ENCODE results near the gene SAMD14.

Gene SAMD14

DNA sequence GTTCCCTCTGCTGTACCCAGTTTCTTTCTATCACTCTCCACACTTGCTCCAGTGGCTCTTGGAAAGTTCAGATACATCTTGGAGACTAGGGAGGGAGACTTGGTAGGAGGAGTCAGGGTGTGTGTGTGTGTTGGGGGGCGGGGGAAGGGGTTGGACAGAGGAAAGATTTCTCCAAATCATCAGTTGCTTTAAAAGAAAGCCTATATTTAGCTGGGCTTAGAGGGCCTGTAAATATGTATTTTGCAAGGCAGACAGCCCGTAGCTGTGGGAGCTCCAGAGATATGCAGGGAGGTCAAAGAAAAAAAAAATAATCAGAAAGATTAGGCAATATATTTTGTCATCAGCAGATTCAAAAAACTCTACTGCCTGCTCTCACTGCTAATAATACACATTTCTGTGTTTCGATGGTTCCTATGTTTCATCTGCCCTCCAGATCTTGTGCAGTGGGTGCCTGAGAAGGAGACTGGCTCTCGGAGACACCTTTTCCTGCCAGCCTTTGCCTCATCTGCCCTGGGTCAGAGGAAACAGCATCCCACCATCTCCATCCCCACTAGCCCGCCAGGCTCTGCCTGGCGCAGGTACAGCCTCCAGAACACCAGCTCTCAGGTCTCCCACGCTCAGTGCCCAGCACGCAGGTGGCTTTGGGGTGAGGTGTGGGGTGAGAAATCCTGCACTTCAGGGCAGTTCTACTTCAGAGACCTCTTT lies 25.3 kb upstream of the SAMD14 start:
- H3K27me3 Mint-ChIP-seq = no peaks in the 10 kb centered on the region
- no peaks in the 10 kb centered on the region for H3K36me3 Mint-ChIP-seq
- H3K9me3 Mint-ChIP-seq (ENCODE audit: low read depth) = no peaks in the 10 kb centered on the region
- H3K27ac Mint-ChIP-seq = no peak overlapping the region
- H3K4me3 Mint-ChIP-seq = no peak overlapping the region
- H3K4me1 Mint-ChIP-seq (ENCODE audit: low read depth) = peaks cover 42% of the 10 kb centered on the region

DNA sequence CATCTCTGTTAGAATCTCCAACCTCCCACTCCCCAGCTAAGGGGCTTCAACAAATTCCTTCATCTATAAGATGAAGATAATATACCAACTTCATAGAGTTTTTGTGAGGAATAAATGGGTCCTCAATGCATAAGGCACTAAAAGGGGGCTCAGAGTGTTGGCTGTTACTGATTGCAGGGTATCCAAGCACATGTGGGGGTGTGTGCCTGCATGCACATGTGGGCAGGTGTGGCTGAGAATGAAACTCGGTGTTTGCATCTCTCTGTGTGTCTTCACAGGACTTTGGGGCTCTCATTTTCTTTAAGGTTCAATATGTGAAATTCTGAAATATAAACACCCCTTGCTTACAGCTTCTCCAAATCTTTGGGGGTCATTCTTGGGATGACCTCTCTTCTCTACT lies 24.6 kb upstream of the SAMD14 start:
- H3K4me3 Mint-ChIP-seq = no peak overlapping the region
- H3K9me3 Mint-ChIP-seq (ENCODE audit: low read depth) = no peaks in the 10 kb centered on the region
- H3K36me3 Mint-ChIP-seq = no peaks in the 10 kb centered on the region
- peak overlapping the region; percentile 46 for H3K27ac Mint-ChIP-seq
- peaks cover 42% of the 10 kb centered on the region for H3K4me1 Mint-ChIP-seq (ENCODE audit: low read depth)
- H3K27me3 Mint-ChIP-seq = no peaks in the 10 kb centered on the region

DNA sequence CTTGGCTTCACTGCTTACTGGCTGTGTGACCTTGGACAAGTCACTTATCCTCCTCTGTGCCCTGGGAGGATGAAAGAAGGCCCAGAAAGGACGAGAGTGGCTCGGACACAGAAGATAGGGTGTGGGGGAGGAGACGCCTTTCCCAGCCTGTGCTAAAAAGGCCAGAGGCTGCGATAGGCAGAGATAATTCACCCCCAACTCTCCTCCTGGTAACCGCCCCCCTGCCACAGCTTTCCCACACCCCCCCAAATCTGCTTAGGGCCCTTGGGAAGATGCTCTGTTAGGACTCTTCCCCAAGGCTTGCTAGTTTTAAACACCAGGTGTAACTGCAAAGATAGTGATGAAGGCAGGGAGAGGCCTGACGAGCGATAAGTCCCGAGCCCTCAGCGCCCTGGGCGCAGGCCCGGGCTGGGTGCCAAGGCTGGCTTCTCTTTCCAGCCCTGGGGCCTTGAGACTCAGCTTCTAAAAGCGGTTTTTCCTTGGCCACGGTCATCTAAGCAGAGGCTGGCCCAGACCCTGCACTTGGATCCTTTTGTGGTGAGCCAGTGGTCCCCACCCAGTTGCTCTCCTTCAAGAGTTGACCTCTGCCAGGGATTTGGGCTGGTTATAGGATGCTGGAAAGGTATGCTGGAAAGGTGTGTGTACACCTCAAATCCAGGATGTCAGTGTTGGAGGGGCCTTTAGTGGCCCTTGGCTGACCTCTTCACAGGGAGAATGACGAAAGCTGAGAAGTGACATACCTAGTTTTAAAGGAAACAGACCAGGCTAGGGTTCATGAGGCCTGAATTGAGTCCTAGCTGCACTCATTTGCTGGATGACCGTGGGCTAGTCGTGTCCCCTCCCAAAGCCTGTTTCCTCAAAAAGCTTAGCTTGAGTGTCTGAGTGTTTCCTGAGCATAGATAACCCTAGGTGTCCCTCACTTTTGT lies 24.0 kb upstream of the SAMD14 start:
- H3K27me3 Mint-ChIP-seq = no peaks in the 10 kb centered on the region
- H3K36me3 Mint-ChIP-seq = no peaks in the 10 kb centered on the region
- H3K4me1 Mint-ChIP-seq (ENCODE audit: low read depth) = peaks cover 42% of the 10 kb centered on the region
- H3K4me3 Mint-ChIP-seq = no peak overlapping the region
- no peaks in the 10 kb centered on the region for H3K9me3 Mint-ChIP-seq (ENCODE audit: low read depth)
- peak overlapping the region; percentile 46 for H3K27ac Mint-ChIP-seq

DNA sequence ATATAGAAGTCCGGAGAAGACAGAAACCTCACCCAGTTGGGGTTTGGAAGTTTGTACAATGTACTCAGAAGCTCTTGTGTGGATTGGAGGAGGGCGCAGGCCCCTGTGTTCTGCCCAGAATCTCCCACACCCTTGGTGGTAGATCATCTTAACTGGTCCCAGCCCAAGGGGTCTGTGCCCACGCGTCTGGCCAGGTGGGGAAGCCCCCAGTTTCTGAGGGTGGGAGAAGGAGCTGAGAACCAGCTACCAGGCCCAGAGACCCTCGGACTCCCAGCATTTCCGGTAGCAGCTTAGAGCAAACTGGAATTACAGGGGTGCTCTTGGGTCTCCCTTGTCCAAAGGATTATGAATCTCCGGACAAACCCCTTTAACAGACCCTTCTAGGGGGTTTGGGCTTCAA lies 22.8 kb upstream of the SAMD14 start:
- Mint-ChIP-seq H3K4me1 (ENCODE audit: low read depth) (peaks cover 38% of the 10 kb centered on the region), H3K36me3 (no peaks in the 10 kb centered on the region), H3K4me3 (no peak overlapping the region), H3K27me3 (no peaks in the 10 kb centered on the region), H3K27ac (no peak overlapping the region), H3K9me3 (ENCODE audit: low read depth) (no peaks in the 10 kb centered on the region)

DNA sequence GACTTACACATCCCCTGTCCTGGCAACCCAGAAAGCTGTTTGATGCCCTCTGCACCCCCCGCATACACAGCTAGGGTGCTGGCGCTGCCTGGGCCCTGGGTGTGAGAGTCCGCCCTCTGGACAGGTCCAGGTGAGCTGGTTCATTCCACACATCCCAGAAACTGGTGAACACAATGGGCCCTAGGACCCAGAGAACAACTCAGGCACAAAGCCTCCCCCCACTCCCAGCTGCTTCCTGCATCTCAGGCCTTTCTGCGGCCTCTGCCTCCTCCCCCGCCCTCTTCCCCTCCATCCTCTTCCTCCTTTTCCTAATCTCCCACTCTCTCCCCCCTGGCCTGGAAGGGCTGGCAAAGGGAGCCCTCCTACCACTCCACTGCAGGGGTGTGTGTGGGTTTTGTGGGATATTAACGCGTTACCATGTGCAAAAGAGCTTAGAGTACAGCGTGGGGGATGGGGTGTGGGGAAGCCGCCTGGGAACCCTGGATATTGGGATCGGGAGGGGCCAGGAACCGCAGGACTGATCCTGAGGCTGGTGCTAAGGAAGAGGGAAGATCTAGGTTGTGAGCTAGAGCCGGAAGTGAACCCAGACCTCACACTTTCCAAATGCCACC lies 22.1 kb upstream of the SAMD14 start:
- H3K27me3 Mint-ChIP-seq = no peaks in the 10 kb centered on the region
- H3K4me3 Mint-ChIP-seq = peak overlapping the region; percentile 86
- H3K9me3 Mint-ChIP-seq (ENCODE audit: low read depth) = no peaks in the 10 kb centered on the region
- H3K36me3 Mint-ChIP-seq = no peaks in the 10 kb centered on the region
- H3K4me1 Mint-ChIP-seq (ENCODE audit: low read depth) = peaks cover 40% of the 10 kb centered on the region
- H3K27ac Mint-ChIP-seq = peak overlapping the region; percentile 83

DNA sequence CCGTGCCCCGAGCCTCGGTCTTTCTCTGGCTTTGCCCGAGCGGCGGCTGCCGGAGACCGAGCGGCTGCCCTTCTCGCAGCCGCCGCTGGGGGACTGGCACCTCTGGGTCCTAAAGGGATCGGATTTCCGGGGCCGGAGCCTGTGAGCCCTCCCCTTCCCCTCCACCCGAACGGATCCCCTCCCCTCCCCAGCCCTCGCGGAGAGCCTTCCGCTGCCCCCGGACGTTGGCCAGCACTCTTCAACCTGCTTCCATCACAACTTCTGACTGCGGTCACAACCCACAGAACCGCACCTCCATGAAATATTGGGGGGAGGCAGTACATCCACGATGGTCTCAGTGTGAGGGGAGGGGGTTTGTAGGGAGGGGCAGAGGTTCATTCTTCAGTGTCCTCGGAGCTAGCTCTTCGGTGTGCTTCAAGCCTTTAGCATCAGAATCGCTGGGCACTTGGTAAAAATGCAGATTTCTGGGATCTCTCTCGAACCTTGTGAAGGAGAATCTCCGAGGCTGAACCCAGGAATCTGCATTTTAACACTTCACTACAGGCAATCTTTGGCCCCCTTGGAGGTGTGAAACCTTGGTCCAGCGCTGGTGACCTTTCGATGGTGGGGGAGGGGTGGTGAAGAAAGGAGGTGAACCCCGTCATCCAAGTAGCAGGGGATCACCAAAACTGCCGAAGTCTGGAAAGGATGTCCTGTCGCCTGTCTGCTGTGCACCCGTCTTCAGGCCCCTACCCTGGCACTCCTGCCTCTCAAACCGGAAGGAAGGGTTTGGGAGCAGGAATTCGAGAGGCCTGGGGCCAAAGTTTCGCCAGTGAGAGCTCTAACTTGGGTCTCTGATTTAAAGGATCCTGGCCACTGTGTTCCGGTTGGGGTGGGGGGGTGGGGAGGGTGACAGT lies 21.3 kb upstream of the SAMD14 start:
- H3K27me3 Mint-ChIP-seq = no peaks in the 10 kb centered on the region
- no peaks in the 10 kb centered on the region for H3K9me3 Mint-ChIP-seq (ENCODE audit: low read depth)
- H3K4me3 Mint-ChIP-seq = peak overlapping the region; percentile 86
- no peaks in the 10 kb centered on the region for H3K36me3 Mint-ChIP-seq
- peak overlapping the region; percentile 79 for H3K27ac Mint-ChIP-seq
- H3K4me1 Mint-ChIP-seq (ENCODE audit: low read depth) = peaks cover 46% of the 10 kb centered on the region

DNA sequence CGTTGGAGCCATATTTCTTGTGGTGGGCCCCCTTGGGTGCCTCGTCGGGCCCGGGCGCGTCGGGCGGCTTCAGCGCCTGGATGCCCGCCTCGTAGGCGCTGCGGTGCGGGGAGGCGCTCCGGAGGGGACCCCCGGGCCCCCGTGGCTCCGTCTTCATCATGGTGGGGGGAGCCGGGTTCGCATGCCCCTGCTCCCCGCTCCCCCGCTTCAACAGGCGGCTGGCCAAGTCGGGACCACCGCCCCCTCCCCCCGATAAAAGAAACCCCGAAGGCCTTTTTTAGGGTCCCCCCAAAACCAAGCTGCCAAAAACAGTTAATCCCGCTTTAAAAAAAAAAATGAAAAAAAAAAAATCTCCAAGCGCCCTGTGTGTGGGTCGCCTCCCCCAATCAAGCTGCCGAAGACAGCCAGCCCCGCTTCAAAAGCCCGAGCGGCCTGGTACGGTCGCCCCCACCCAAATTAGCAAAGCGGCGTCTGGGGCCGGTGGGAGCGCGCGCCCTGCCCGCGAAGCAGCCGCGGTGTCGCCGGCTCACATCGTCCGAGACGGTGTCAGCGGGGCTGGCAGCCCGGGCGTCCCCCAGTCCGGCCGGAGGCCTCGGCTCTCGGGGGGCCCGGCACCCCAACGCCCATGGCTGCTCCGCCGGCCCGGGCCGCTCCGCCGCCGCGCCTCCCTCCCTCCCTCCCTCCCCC lies 20.5 kb upstream of the SAMD14 start, which contains the start of gene PPP1R9B:
Gene PPP1R9B (minus strand): TSS at position 324 of the 687 bp plus-strand sequence. CDS start 164 bp downstream, at position 160.
- H3K27ac Mint-ChIP-seq = peak within 1 kb of the TSS; percentile 79
- H3K4me3 Mint-ChIP-seq = peak within 1 kb of the TSS; percentile 87
- H3K4me1 Mint-ChIP-seq (ENCODE audit: low read depth) = peaks cover 51% of the 10 kb centered on the region
- H3K9me3 Mint-ChIP-seq (ENCODE audit: low read depth) = no peaks in the 10 kb centered on the region
- no peaks in the 10 kb centered on the region for H3K36me3 Mint-ChIP-seq
- no peaks in the 10 kb centered on the region for H3K27me3 Mint-ChIP-seq

DNA sequence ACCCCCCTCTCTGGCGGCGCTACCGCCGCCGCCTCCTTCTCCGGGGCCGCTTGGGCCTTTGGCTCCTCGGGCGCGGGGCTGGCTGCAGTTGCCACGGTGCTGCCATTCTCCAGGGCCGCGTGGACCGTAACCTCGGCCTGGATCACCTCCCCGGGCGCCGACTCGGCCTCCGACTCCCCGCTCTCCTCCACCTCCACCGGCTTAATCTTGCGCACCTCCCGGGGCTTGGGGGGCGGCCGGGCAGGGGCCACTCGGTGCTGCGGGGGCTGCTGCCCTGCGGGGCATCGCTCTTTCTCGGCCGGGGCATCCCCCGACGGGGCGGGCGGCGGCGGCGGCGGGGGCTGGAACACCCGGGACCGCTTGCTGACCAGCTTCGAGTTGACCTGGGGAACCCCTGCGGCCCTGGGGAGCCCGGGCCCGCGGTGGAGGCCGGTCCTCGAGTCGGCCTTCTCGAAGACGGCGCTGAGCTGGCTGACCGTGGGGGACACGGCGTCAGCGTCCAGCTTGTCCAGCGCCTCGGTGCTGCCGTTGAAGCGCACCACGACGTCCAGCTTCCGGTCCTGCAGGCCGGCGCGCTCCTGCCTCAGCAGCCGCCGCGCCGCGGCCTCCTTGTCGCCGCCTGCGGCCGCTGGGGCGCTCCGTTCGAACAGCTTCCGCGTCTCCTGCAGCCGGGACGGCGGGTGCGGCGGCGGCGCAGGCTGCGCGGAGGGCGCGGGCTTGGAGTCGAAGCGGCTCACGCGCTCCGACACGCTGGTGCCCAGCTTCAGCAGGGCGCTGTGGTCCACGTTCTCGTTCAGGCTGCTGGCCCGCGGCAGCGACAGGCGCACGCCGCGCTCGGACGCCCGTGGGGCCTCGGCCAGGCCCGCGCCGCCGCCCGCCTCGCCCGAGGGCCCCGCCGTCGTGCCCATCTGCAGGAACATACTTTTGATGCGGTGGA lies 19.7 kb upstream of the SAMD14 start:
- Mint-ChIP-seq H3K4me1 (ENCODE audit: low read depth) (peaks cover 54% of the 10 kb centered on the region), H3K27me3 (no peaks in the 10 kb centered on the region), H3K9me3 (ENCODE audit: low read depth) (no peaks in the 10 kb centered on the region), H3K36me3 (no peaks in the 10 kb centered on the region), H3K4me3 (peak overlapping the region; percentile 87), H3K27ac (peak overlapping the region; percentile 83)

DNA sequence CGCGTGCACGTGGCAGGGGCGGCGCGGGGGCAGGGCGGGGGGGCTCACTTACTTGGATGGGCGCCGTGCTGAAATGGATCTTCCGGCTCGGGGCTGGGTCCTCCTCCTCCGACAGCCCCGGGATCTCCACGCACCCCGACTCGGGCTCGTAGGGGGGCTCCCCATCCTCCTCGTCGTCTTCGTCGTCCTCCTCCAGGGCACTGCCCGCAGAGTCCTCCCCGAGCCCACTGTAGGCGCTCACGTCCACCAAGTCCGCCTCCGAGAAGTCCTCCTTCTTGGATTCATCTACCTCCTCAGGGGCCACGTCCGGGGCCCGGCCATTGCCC lies 19.1 kb upstream of the SAMD14 start:
- no peaks in the 10 kb centered on the region for H3K9me3 Mint-ChIP-seq (ENCODE audit: low read depth)
- peak overlapping the region; percentile 83 for H3K27ac Mint-ChIP-seq
- H3K4me1 Mint-ChIP-seq (ENCODE audit: low read depth) = peaks cover 54% of the 10 kb centered on the region
- H3K36me3 Mint-ChIP-seq = no peaks in the 10 kb centered on the region
- peak overlapping the region; percentile 87 for H3K4me3 Mint-ChIP-seq
- no peaks in the 10 kb centered on the region for H3K27me3 Mint-ChIP-seq

DNA sequence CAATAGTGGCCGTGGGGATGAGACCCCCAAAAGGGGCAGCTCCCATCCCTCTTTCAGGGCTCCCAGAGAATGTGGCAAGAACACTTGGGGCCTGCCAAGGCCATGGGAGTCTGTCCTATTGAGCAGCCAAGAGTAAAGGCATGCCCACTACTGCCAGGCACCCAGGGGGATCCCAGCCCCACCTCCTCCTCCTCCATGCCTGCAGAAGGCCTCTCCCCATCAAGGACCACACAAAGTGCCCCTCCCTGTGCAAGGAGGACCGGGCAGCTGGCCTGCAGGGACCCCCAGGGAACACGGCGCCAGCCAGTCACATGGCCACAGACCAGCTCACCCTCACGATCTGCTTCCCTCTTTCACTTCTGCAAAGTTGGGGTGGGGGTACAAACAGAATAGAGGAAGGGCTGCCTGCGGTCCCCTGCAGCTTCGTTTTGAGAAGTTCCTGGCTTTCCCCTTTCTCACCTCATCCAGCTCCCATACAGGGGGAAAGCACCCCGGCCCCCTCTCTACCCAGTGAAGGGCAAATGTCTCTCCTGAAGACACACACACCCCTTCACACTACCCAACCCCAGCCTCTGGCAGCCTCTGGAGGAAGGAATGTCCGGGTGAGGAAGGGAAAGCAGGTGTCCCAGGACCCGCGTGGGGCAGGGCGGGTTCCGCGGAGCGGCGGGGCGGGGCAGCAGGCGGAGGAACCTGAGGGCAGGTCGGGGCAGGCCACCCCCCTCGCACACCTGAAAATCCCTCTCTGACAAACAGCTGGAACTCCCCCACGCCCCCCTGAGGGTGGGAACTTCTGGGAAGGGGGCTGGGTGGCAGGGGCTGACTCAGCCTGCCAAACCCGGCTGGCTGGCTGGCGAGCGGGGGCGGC lies 18.5 kb upstream of the SAMD14 start:
- H3K9me3 Mint-ChIP-seq (ENCODE audit: low read depth) = no peaks in the 10 kb centered on the region
- peaks cover 58% of the 10 kb centered on the region for H3K4me1 Mint-ChIP-seq (ENCODE audit: low read depth)
- H3K27me3 Mint-ChIP-seq = no peaks in the 10 kb centered on the region
- H3K27ac Mint-ChIP-seq = peak overlapping the region; percentile 90
- no peaks in the 10 kb centered on the region for H3K36me3 Mint-ChIP-seq
- H3K4me3 Mint-ChIP-seq = peak overlapping the region; percentile 95

DNA sequence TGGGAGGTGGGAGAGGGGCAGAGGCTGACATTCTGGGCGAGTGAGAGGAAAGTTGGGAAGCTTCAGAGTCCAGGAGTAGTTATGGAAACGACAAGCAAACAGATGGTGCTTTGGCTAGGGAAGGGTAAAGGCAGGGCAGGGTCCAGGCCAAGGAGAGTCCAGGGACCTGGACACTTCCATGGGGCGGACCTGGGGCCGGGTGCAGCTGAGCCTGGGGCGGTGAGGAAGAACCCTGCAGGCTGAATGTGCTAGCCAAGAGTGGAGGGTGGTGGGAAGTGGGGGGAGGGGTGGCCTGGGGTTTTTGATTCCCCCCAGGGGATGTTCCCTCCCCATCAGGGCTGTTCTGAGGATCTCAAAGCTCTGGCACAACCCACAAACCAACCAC lies 17.9 kb upstream of the SAMD14 start:
- Mint-ChIP-seq H3K36me3 (no peaks in the 10 kb centered on the region), H3K27ac (peak overlapping the region; percentile 86), H3K9me3 (ENCODE audit: low read depth) (no peaks in the 10 kb centered on the region), H3K4me3 (peak overlapping the region; percentile 95), H3K4me1 (ENCODE audit: low read depth) (peaks cover 61% of the 10 kb centered on the region), H3K27me3 (no peaks in the 10 kb centered on the region)

DNA sequence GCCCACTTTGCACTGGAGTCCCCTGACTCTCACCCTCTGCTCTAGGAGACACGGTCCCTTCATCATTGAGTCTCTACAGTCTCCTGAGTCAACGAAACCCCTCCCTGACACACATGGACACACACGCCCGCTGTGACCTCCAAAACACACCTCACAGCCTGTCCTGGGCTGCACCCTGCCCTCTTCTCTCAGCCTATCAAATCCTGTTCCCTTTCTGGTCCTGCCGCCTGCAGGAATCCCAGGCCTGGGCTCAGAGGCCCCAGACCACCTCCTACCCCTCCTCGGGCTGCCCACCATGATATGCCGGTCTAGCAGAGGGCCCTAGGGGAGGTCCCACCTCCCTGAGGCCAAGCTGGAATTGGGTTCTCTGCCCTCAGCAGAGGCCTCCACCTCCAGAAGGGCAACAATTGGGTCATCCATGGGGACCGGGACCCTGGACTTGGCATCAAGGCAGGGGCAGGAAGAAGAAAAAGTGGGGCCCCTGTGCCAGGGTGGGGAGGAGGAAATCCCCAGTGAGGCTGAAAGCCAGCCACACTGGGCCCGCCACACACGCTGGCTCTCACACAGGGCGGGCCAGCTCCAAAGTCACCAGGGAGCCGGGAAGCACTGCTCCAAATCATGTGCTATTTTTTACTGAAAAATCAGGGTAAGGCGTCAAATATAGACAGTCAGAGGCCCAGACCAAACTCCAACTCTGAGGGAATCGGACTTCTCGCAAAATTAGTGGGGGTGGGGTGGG lies 17.1 kb upstream of the SAMD14 start:
- Mint-ChIP-seq H3K36me3 (no peaks in the 10 kb centered on the region), H3K9me3 (ENCODE audit: low read depth) (no peaks in the 10 kb centered on the region), H3K27ac (peak overlapping the region; percentile 86), H3K4me1 (ENCODE audit: low read depth) (peaks cover 64% of the 10 kb centered on the region), H3K4me3 (peak overlapping the region; percentile 95), H3K27me3 (no peaks in the 10 kb centered on the region)
